SH-SY5Y (cell line): ENCODE results near the gene YBX2.

ENCODE experiments used
- GATA2 ChIP-seq: IDR thresholded peaks from 2 replicates; pipeline ENCODE4 v1.6.1; 2011; ENCODE audit warnings: mild to moderate bottlenecking, low read depth, low read length
- GATA3 ChIP-seq: IDR thresholded peaks from 2 replicates; pipeline ENCODE4 v1.6.1; 2011; ENCODE audit warnings: low read depth, mild to moderate bottlenecking, low read length, moderate library complexity

DNA sequence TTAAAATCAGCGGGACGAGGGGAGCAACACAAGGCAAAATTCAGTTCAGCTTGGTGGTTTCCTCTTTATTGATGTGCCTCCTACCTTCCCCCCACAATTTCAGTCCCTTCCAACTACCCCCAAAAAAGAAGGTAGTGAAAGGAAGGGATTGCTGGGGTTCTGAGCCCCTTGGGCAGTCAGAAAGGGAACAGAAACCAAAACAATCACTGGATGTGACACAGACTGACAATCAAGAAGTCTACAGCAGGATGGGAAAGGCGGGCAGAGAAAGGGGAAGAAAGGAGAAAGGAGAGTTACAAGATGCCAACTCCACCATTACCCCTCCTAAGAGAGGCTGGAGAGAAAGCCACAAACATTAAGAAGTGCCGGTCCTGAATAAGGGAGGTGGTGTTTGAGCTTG lies 54.1 kb downstream of the YBX2 start:
- TF ChIP-seq GATA3 (no peak), GATA2 (no peak)
